ENCODE measurements around the gene MRPL21. TPM values are rescaled to one million over a fixed set of nuclear protein-coding genes. Genes with fewer than 3 reads are reported as not detected.

The MRPL21 gene
- polyA plus RNA-seq, 4 donors, result 61.4 to 135 (median 99.9) TPM

DNA sequence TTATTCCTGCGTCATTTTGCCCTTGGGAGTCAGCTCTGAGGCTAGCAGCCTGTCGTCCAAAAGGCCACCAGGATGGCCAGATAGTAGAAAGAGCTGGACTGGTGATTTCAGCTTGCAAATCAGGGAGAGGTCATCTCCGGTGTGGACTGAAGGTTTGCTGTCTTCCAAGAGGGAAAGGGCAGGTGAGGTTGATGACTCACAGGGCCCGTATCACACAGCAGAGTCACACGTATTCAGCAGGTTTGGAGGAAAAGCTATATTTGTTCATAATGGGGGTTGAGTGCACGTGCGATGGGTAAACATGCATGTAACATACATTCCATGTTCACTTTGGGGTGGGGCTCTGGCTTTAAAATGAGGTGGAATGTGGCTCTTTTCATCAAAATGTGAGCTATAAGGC, 25.6 kb downstream of the MRPL21 start:
- no peaks in the 10 kb centered on the region for H3K27me3 ChIP-seq (ENCODE audit: control insufficient read depth in 3 of 3, insufficient read depth in 3 of 3, low read length in 3 of 3)
- H3K36me3 ChIP-seq (ENCODE audit: control insufficient read depth in 3 of 3, insufficient read depth in 2 of 3, low read depth in 1 of 3, low read length in 3 of 3), result peaks cover 0 to 16% (median 0%) of the 10 kb centered on the region in 3 donors
- FAIRE-seq (no peak), DNase-seq (peak in 1 of 2 donors; percentile 65)
- H3K9me3 ChIP-seq (ENCODE audit: control insufficient read depth in 2 of 2, insufficient read depth in 1 of 2, low read depth in 1 of 2, low read length in 1 of 2), result no peaks in the 10 kb centered on the region
- WGBS, 3 donors, result 77 to 83% (median 79%) methylated on average over 7 of the region's 7 CpGs
- H3K4me3 ChIP-seq (ENCODE audit: low read depth in 1 of 3, low read length in 3 of 3), result no peak overlapping the region
- H3K27ac ChIP-seq (ENCODE audit: low read depth in 1 of 3, low read length in 2 of 3), result peak overlapping the region in 1 of 3 donors; percentile 60
- H3K4me1 ChIP-seq (ENCODE audit: control insufficient read depth in 3 of 3, insufficient read depth in 2 of 3, low read depth in 1 of 3, low read length in 2 of 3), result peaks cover 0 to 11% (median 0%) of the 10 kb centered on the region in 3 donors

DNA sequence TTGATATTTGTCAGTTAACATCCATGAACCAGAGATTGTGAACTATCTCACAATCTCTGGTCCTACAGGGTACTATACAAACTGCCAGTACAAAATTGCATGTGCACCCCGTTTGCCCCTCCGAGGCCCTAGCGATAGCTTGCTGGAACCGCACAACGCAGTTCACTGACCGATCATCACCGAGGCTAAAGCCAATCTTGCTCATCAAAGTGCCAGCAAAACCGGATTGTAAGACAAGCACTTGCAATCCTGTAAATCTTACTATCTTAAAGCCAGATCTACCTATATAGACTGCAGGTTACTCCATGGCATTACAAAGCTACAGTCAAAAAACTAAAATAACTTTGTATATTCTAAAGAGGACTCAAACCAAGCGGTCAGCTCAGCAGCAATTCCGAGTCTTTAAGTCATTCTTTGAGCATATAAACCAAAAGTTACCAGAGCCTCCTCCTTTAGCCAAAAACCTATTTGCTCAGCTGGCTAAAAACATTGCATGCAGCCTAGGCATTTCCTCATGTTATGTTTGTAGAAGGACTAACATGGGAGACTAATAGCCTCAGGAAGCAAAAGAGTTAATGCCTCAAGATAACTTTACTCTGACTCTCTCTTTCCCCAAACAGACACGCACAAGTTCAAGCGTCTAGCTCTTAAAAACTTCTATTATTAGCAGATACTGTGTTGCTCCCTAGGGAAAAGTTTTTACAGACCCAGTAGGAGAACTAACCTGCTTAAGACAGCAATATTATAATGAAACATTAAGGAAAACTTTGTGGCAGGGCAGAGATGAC, 31.2 kb downstream of the MRPL21 start:
- H3K36me3 ChIP-seq (ENCODE audit: control insufficient read depth in 3 of 3, insufficient read depth in 2 of 3, low read depth in 1 of 3, low read length in 3 of 3), result peaks cover 0 to 4% (median 0%) of the 10 kb centered on the region in 3 donors
- H3K4me3 ChIP-seq (ENCODE audit: low read depth in 1 of 3, low read length in 3 of 3), result no peak overlapping the region
- WGBS, 3 donors, result 81 to 87% (median 84%) methylated on average over 12 of the region's 12 CpGs
- H3K27me3 ChIP-seq (ENCODE audit: control insufficient read depth in 3 of 3, insufficient read depth in 3 of 3, low read length in 3 of 3), result no peaks in the 10 kb centered on the region
- no peak for FAIRE-seq
- H3K4me1 ChIP-seq (ENCODE audit: control insufficient read depth in 3 of 3, insufficient read depth in 2 of 3, low read depth in 1 of 3, low read length in 2 of 3), result peaks cover 0 to 13% (median 0%) of the 10 kb centered on the region in 3 donors
- H3K27ac ChIP-seq (ENCODE audit: low read depth in 1 of 3, low read length in 2 of 3), result no peak overlapping the region
- H3K9me3 ChIP-seq (ENCODE audit: control insufficient read depth in 2 of 2, insufficient read depth in 1 of 2, low read depth in 1 of 2, low read length in 1 of 2), result no peaks in the 10 kb centered on the region
- DNase-seq, result no peak

DNA sequence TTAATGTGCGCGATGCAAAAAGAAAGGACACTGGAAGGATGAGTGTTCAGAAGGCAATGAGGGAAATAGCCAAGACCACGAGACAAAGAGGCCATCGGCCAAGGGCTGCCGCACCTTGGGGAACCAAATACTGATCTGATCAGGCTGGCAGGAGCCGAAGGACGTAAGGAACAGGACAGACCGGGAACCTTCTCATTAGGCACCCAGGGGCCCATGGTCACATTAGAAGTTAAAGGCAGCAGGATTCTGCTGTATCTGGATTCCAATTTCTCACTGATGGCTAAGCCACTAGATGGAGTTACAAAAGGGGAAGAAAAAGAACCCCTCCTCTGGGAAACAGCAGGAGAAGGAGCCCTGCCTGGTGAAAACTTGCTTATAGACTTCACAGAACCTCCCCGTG, 33.2 kb downstream of the MRPL21 start:
- WGBS, 3 donors, result 40 to 50% (median 45%) methylated on average over 9 of the region's 9 CpGs
- peak; percentile 37 to 42 for DNase-seq
- no peak overlapping the region for H3K27ac ChIP-seq (ENCODE audit: low read depth in 1 of 3, low read length in 2 of 3)
- H3K9me3 ChIP-seq (ENCODE audit: control insufficient read depth in 2 of 2, insufficient read depth in 1 of 2, low read depth in 1 of 2, low read length in 1 of 2), result no peaks in the 10 kb centered on the region
- FAIRE-seq, result no peak
- H3K27me3 ChIP-seq (ENCODE audit: control insufficient read depth in 3 of 3, insufficient read depth in 3 of 3, low read length in 3 of 3), result no peaks in the 10 kb centered on the region
- H3K4me1 ChIP-seq (ENCODE audit: control insufficient read depth in 3 of 3, insufficient read depth in 2 of 3, low read depth in 1 of 3, low read length in 2 of 3), result peaks cover 0 to 8% (median 0%) of the 10 kb centered on the region in 3 donors
- H3K4me3 ChIP-seq (ENCODE audit: low read depth in 1 of 3, low read length in 3 of 3), result peak overlapping the region in 2 of 3 donors; percentile 34 to 40
- peaks cover 0 to 4% (median 0%) of the 10 kb centered on the region in 3 donors for H3K36me3 ChIP-seq (ENCODE audit: control insufficient read depth in 3 of 3, insufficient read depth in 2 of 3, low read depth in 1 of 3, low read length in 3 of 3)

DNA sequence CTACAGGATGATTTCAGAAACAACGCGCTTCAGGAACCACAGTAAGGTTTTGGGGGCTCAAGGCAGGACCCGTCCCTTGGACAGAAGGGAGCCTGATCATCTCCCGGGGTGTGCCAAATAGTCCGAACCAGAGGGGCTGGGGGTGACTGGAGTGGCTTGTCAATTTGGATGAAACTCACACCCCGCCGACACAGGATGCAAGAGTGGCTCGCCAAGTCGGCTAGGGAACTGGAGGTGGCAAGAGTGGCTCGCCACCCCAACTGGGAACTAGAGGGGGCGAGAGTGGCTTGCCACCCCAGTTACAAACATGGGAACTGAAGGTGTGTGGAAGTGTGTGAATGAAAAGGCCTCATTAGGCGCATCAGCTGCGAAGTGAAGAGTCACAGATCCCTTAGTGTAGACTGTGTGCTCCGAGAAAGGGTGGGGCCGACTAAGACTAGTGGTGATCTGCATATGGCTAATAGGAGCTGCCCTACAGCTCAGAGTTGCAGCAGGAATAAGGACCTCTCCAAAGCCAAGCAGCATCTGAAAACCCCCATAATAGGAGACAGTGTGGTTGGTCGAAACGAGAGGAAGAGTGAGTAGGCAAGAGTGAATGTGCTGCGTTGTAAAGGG, 35.3 kb downstream of the MRPL21 start:
- 89 to 92% (median 92%) methylated on average over 18 of the region's 18 CpGs for WGBS, 3 donors
- Histone ChIP-seq H3K4me3 (ENCODE audit: low read depth in 1 of 3, low read length in 3 of 3) (no peak overlapping the region), H3K9me3 (ENCODE audit: control insufficient read depth in 2 of 2, insufficient read depth in 1 of 2, low read depth in 1 of 2, low read length in 1 of 2) (peaks cover 3 to 8% of the 10 kb centered on the region in 2 donors), H3K27ac (ENCODE audit: low read depth in 1 of 3, low read length in 2 of 3) (no peak overlapping the region), H3K27me3 (ENCODE audit: control insufficient read depth in 3 of 3, insufficient read depth in 3 of 3, low read length in 3 of 3) (no peaks in the 10 kb centered on the region), H3K36me3 (ENCODE audit: control insufficient read depth in 3 of 3, insufficient read depth in 2 of 3, low read depth in 1 of 3, low read length in 3 of 3) (peaks cover 0 to 10% (median 0%) of the 10 kb centered on the region in 3 donors), H3K4me1 (ENCODE audit: control insufficient read depth in 3 of 3, insufficient read depth in 2 of 3, low read depth in 1 of 3, low read length in 2 of 3) (peaks cover 0 to 8% (median 0%) of the 10 kb centered on the region in 3 donors)
- DNase-seq, result no peak
- no peak for FAIRE-seq

DNA sequence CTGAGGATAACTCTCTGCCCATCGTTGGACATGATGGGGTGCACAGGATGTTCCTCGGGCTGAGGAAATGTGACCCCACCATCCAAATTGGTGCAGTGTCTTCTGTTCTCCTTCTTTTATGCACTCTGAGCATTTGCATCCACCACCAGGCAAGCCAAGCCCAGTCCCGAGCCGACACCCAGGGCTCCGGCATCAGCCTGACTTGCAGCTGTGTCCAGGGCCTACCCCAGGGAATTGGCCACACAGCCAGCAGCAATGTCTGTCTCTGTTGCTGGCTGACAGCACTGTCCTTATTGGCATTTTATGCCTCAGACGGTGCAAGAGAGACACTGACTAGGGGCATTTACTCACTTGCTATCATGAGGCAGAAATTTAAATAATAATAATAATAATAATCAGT, 36.6 kb downstream of the MRPL21 start:
- peaks cover 0 to 10% (median 0%) of the 10 kb centered on the region in 3 donors for H3K36me3 ChIP-seq (ENCODE audit: control insufficient read depth in 3 of 3, insufficient read depth in 2 of 3, low read depth in 1 of 3, low read length in 3 of 3)
- peaks cover 0 to 13% (median 4%) of the 10 kb centered on the region in 3 donors for H3K4me1 ChIP-seq (ENCODE audit: control insufficient read depth in 3 of 3, insufficient read depth in 2 of 3, low read depth in 1 of 3, low read length in 2 of 3)
- DNase-seq (no peak), FAIRE-seq (no peak)
- peaks cover 3 to 8% of the 10 kb centered on the region in 2 donors for H3K9me3 ChIP-seq (ENCODE audit: control insufficient read depth in 2 of 2, insufficient read depth in 1 of 2, low read depth in 1 of 2, low read length in 1 of 2)
- no peak overlapping the region for H3K27ac ChIP-seq (ENCODE audit: low read depth in 1 of 3, low read length in 2 of 3)
- no peaks in the 10 kb centered on the region for H3K27me3 ChIP-seq (ENCODE audit: control insufficient read depth in 3 of 3, insufficient read depth in 3 of 3, low read length in 3 of 3)
- WGBS, 3 donors, result 76 to 88% (median 86%) methylated on average over 6 of the region's 6 CpGs
- no peak overlapping the region for H3K4me3 ChIP-seq (ENCODE audit: low read depth in 1 of 3, low read length in 3 of 3)

DNA sequence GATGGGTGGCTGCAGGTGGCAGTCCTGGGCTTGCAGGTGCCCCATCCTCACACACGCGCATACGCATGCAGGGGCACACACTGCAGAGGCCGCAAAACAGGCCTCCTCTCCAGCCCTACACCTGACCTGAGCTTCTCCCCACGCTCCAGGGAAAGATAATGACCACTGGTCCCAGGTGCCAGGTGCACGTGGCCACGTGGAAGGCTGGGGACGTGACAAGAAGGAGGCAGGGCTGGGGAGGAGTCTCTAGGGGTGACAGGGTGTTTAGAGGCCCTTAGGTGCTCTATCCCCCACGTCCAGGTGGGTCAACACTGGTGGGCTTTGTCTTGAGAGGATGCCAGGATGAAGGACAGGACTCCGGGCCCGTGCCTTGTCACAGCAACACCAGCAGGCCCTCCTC, 38.4 kb downstream of the MRPL21 start:
- Histone ChIP-seq H3K4me3 (ENCODE audit: low read depth in 1 of 3, low read length in 3 of 3) (no peak overlapping the region), H3K36me3 (ENCODE audit: control insufficient read depth in 3 of 3, insufficient read depth in 2 of 3, low read depth in 1 of 3, low read length in 3 of 3) (peaks cover 0 to 10% (median 0%) of the 10 kb centered on the region in 3 donors), H3K4me1 (ENCODE audit: control insufficient read depth in 3 of 3, insufficient read depth in 2 of 3, low read depth in 1 of 3, low read length in 2 of 3) (peaks cover 0 to 5% (median 4%) of the 10 kb centered on the region in 3 donors), H3K27ac (ENCODE audit: low read depth in 1 of 3, low read length in 2 of 3) (no peak overlapping the region), H3K27me3 (ENCODE audit: control insufficient read depth in 3 of 3, insufficient read depth in 3 of 3, low read length in 3 of 3) (no peaks in the 10 kb centered on the region), H3K9me3 (ENCODE audit: control insufficient read depth in 2 of 2, insufficient read depth in 1 of 2, low read depth in 1 of 2, low read length in 1 of 2) (peaks cover 3 to 8% of the 10 kb centered on the region in 2 donors)
- no peak for DNase-seq
- FAIRE-seq, result no peak
- 82 to 90% (median 82%) methylated on average over 11 of the region's 11 CpGs for WGBS, 3 donors

DNA sequence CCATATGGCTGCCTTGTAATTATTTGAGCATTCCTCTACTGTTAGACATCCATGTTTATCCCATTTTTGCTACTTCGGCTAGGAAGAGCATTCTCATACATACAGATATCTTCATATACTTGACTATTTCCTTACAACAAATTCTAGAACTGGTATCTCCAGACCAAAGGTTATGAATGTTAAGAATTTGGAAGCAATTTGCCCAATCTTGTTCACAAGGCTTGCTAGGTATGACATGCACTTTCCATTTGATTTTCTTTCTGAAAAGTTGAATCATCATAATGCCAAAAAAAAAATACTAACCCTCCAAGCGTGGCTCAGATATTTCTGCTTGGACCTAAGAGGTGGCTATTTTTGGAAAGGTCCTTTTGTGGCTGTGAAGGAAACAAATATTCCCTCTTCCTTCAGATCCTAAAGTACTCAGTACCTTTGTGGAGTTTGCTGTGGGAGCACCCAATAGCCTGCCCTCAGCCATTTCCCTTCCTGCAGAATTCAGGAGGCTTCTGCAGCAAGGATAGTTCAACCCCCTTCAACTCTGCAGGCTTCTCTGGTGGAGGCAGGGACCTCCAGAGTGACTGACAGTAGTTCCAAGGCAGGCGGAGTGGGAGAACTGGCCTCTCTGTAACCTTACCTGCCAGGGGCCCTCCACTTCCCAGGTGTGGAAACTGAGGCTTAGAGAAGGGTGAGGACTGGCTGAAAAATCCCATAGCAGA, 39.9 kb downstream of the MRPL21 start:
- no peak overlapping the region for H3K27ac ChIP-seq (ENCODE audit: low read depth in 1 of 3, low read length in 2 of 3)
- 90 to 95% (median 91%) methylated on average over 3 of the region's 3 CpGs for WGBS, 3 donors
- peaks cover 3 to 12% of the 10 kb centered on the region in 2 donors for H3K9me3 ChIP-seq (ENCODE audit: control insufficient read depth in 2 of 2, insufficient read depth in 1 of 2, low read depth in 1 of 2, low read length in 1 of 2)
- no peak for DNase-seq
- no peaks in the 10 kb centered on the region for H3K27me3 ChIP-seq (ENCODE audit: control insufficient read depth in 3 of 3, insufficient read depth in 3 of 3, low read length in 3 of 3)
- H3K4me1 ChIP-seq (ENCODE audit: control insufficient read depth in 3 of 3, insufficient read depth in 2 of 3, low read depth in 1 of 3, low read length in 2 of 3), result peaks cover 0 to 5% (median 4%) of the 10 kb centered on the region in 3 donors
- FAIRE-seq, result no peak
- peaks cover 0 to 10% (median 0%) of the 10 kb centered on the region in 3 donors for H3K36me3 ChIP-seq (ENCODE audit: control insufficient read depth in 3 of 3, insufficient read depth in 2 of 3, low read depth in 1 of 3, low read length in 3 of 3)
- H3K4me3 ChIP-seq (ENCODE audit: low read depth in 1 of 3, low read length in 3 of 3), result no peak overlapping the region

DNA sequence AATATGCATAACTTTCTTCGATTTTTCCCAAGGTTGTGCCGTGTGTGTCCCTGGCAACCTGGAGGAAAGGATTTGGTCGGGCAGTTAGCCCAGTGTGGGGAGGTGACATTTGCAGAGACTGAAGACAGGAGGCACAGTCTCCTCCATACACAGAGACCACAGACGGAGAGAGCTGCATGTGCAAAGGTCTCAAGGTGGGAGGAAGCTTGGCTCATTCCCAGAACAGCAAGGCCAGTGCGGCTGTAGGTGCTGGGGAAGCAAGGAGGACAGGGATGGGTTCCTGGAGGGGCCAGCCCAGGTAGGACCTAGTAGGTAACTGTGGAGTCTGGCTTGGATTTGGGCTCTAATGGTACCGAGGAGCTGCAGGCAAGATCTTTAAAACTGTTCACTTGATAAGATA, 41.2 kb downstream of the MRPL21 start:
- Histone ChIP-seq H3K4me3 (ENCODE audit: low read depth in 1 of 3, low read length in 3 of 3) (no peak overlapping the region), H3K9me3 (ENCODE audit: control insufficient read depth in 2 of 2, insufficient read depth in 1 of 2, low read depth in 1 of 2, low read length in 1 of 2) (peaks cover 3 to 12% of the 10 kb centered on the region in 2 donors), H3K4me1 (ENCODE audit: control insufficient read depth in 3 of 3, insufficient read depth in 2 of 3, low read depth in 1 of 3, low read length in 2 of 3) (peaks cover 4 to 18% (median 7%) of the 10 kb centered on the region in 3 donors), H3K36me3 (ENCODE audit: control insufficient read depth in 3 of 3, insufficient read depth in 2 of 3, low read depth in 1 of 3, low read length in 3 of 3) (peaks cover 0 to 6% (median 0%) of the 10 kb centered on the region in 3 donors), H3K27ac (ENCODE audit: low read depth in 1 of 3, low read length in 2 of 3) (peak overlapping the region in 2 of 3 donors; percentile 32 to 55), H3K27me3 (ENCODE audit: control insufficient read depth in 3 of 3, insufficient read depth in 3 of 3, low read length in 3 of 3) (no peaks in the 10 kb centered on the region)
- DNase-seq (peak; percentile 53 to 60), FAIRE-seq (no peak)
- 33 to 63% (median 43%) methylated on average over 6 of the region's 6 CpGs for WGBS, 3 donors

Data from small intestine (tissue), 7 donors.